B cell (primary cell): ENCODE results near the gene HTR3A. TPM values are rescaled to one million over a fixed set of nuclear protein-coding genes. Genes with fewer than 3 reads are reported as not detected.

Experiments used
- ATAC-seq: fragments of 200-7000 bp; cut with Tn5 transposase; one replicate; pipeline ENCODE4 v1.10.0; 2021; ENCODE audit warnings: low read depth, mild to moderate bottlenecking, moderate number of reproducible peaks, moderate library complexity
- CTCF ChIA-PET: fragments of 350-600 bp; sonication (Branson Sonifier 250); formaldehyde crosslinking; loops from one replicate; lab custom pipeline; 2021; ENCODE audit warnings: antibody characterized with exemption, inconsistent platforms; lab: Charles Lee
- POLR2A ChIA-PET: fragments of 350-600 bp; sonication (Branson Sonifier 250); formaldehyde crosslinking; loops from one replicate; lab custom pipeline; 2021; ENCODE audit warnings: antibody characterized with exemption; lab: Charles Lee
- DNase-seq: peaks from one replicate; pipeline ENCODE4 v3.0.0; 2013
- H2AFZ ChIP-seq: 2 replicates; pipeline ENCODE4 v1.6.1; 2012; ENCODE audit warnings: mild to moderate bottlenecking, low read depth, low read length; ENCODE audit not compliant: insufficient read depth, poor library complexity, severe bottlenecking
- H3K27ac ChIP-seq, 2 donors: 1 replicate in 1 of 2; 2 replicates in 1 of 2; pipeline ENCODE4 v1.5.1; 2012 to 2013; ENCODE audit warnings: low read length in 2 of 2, mild to moderate bottlenecking in 2 of 2, moderate library complexity in 1 of 2
- H3K27me3 ChIP-seq, 4 experiments: fragments of 200-600 bp in 1 of 4; sonication (generic) in 1 of 4; replicated peaks in 1 of 4; 1 replicate in 2 of 4; 2 replicates in 2 of 4; pipeline versions ENCODE4 v1.6.1 to v1.7.0; 2013 to 2016; ENCODE audit warnings: low read length in 3 of 4, mild to moderate bottlenecking in 2 of 4, mixed read lengths in 1 of 4, moderate library complexity in 1 of 4; ENCODE audit not compliant: insufficient read depth in 4 of 4, control insufficient read depth in 3 of 4; ENCODE audit errors: control extremely low read depth in 1 of 4
- H3K36me3 ChIP-seq, 2 experiments: replicated peaks in 1 of 2; 1 replicate in 1 of 2; 2 replicates in 1 of 2; pipeline versions ENCODE4 v1.6.1 to v1.7.1; 2013; ENCODE audit warnings: low read length in 1 of 2; ENCODE audit not compliant: insufficient read depth in 2 of 2, control insufficient read depth in 1 of 2; ENCODE audit errors: control extremely low read depth in 1 of 2, extremely low read depth in 1 of 2
- H3K4me1 ChIP-seq, 2 donors: fragments of 200-600 bp in 1 of 2; sonication (generic) in 1 of 2; 1 replicate in 1 of 2; 2 replicates in 1 of 2; pipeline versions ENCODE4 v1.5.1 to v1.6.1; 2013 to 2017; ENCODE audit warnings: low read length in 2 of 2; ENCODE audit not compliant: control insufficient read depth in 2 of 2, insufficient read depth in 2 of 2
- H3K4me2 ChIP-seq: replicated peaks from 2 replicates; pipeline ENCODE3; 2012; ENCODE audit warnings: mild to moderate bottlenecking, low read depth, low read length; ENCODE audit not compliant: poor library complexity, severe bottlenecking
- H3K4me3 ChIP-seq, 5 experiments: fragments of 200-600 bp in 1 of 5; sonication (generic) in 1 of 5; 1 replicate in 3 of 5; 2 replicates in 2 of 5; pipeline versions ENCODE4 v1.5.1 to v1.7.0; 2011 to 2016; ENCODE audit warnings: low read length in 4 of 5, mild to moderate bottlenecking in 4 of 5, low read depth in 2 of 5, control low read depth in 1 of 5, moderate library complexity in 1 of 5; ENCODE audit not compliant: insufficient read depth in 1 of 5; ENCODE audit errors: control extremely low read depth in 1 of 5, extremely low read depth in 1 of 5
- H3K79me2 ChIP-seq: fragments of 200-600 bp; sonication (generic); one replicate; pipeline ENCODE4 v1.6.0; 2016; ENCODE audit warnings: low read length; ENCODE audit not compliant: control insufficient read depth, insufficient read depth
- H3K9ac ChIP-seq: fragments of 200-600 bp; sonication (generic); 2 replicates; pipeline ENCODE4 v1.6.1; 2017; ENCODE audit warnings: mild to moderate bottlenecking, low read length, moderate library complexity
- H3K9me3 ChIP-seq, 3 donors: one replicate each; pipeline versions ENCODE4 v1.6.1 to v1.7.1; 2013; ENCODE audit warnings: low read length in 2 of 3; ENCODE audit not compliant: control insufficient read depth in 2 of 3, insufficient read depth in 1 of 3; ENCODE audit errors: control extremely low read depth in 1 of 3
- H4K20me1 ChIP-seq: 2 replicates; pipeline ENCODE4 v1.6.0; 2012; ENCODE audit warnings: mild to moderate bottlenecking, low read length; ENCODE audit not compliant: insufficient read depth, control insufficient read depth, poor library complexity, severe bottlenecking
- H3K27ac Mint-ChIP-seq: one replicate; pipeline ENCODE4 v1.8.0; 2021; ENCODE audit warnings: mixed read lengths
- H3K27me3 Mint-ChIP-seq: one replicate; pipeline ENCODE4 v1.8.0; 2021; ENCODE audit warnings: mixed read lengths
- H3K4me1 Mint-ChIP-seq: one replicate; pipeline ENCODE4 v1.8.0; 2021; ENCODE audit warnings: mixed read lengths
- H3K4me3 Mint-ChIP-seq: one replicate; pipeline ENCODE4 v1.8.0; 2021; ENCODE audit warnings: mixed read lengths
- H3K9me3 Mint-ChIP-seq: one replicate; pipeline ENCODE4 v1.8.0; 2022; ENCODE audit warnings: mixed read lengths; ENCODE audit not compliant: insufficient read depth
- CTCF ChIP-seq: fragments of 200-600 bp; IDR thresholded peaks from one replicate; pipeline ENCODE4 v1.8.0; 2022; ENCODE audit warnings: antibody characterized with exemption, mild to moderate bottlenecking
- EZH2 ChIP-seq: IDR thresholded peaks from 2 replicates; pipeline ENCODE4 v1.6.1; 2012; ENCODE audit warnings: borderline replicate concordance, low read depth, mild to moderate bottlenecking, moderate library complexity, low read length; ENCODE audit not compliant: insufficient read depth, poor library complexity, severe bottlenecking
- WGBS: methylation state at CpG from one replicate; pipeline ENCODE4 v1.1.5; 2013; ENCODE audit warnings: missing lambda C conversion rate; ENCODE audit not compliant: insufficient coverage; 5-methylcytosine and 5-hydroxymethylcytosine counted together
- intact Hi-C: fragments of 100-400 bp; cut with micrococcal nuclease; formaldehyde crosslinking; loops from one replicate; pipeline ENCODE4 v1.10.0; 2022
- polyA plus RNA-seq: library from polyadenylated mRNA; depleted of rRNA; stranded (reverse); fragments of >200 nt; gene quantifications from 2 replicates; pipeline ENCODE4 v1.2.3, GENCODE V29; 2012
- total RNA-seq, 2 donors: library from RNA; stranded (reverse); fragments of 120-200 nt in 1 of 2; gene quantifications; 1 replicate in 1 of 2; 2 replicates in 1 of 2; pipeline versions ENCODE4 v1.2.3 to v1.2.4, GENCODE V29; 2013 to 2022

The HTR3A gene
- total and polyA plus RNA-seq, 2 donors (not counting 1 experiment from before 2014, with no cell fraction given): 8.1 to 16.1 TPM

- H4K20me1 ChIP-seq: no peaks in the 10 kb centered on the region
- H2AFZ ChIP-seq: no peak overlapping the region
- H3K9ac ChIP-seq: no peak overlapping the region
- POLR2A ChIA-PET: no interaction called here
- peaks cover 0 to 2% of the 10 kb centered on the region in 2 experiments for H3K36me3 ChIP-seq
- no peak for TF ChIP-seq EZH2
- no peak for TF ChIP-seq CTCF
- CTCF ChIA-PET: interaction anchor here (1.9 to 4.8 kb wide), 3 partner anchors 11 to 279 kb away, joined by 6 to 30 read pairs (median 19); no protein-coding TSS in a partner anchor
- Mint-ChIP-seq H3K27me3 (no peaks in the 10 kb centered on the region), H3K4me1 (peaks cover 48% of the 10 kb centered on the region), H3K4me3 (peak overlapping the region; percentile 17), H3K27ac (no peak overlapping the region), H3K9me3 (no peaks in the 10 kb centered on the region)
- H3K4me3 ChIP-seq: no peak overlapping the region
- DNase-seq (no peak), ATAC-seq (no peak)
- H3K4me2 ChIP-seq: no peak overlapping the region
- H3K79me2 ChIP-seq: no peaks in the 10 kb centered on the region
- H3K4me1 ChIP-seq: peaks cover 42 to 51% of the 10 kb centered on the region in 2 donors
- no peak overlapping the region for H3K27ac ChIP-seq
- intact Hi-C loops: no loop called here
- no peaks in the 10 kb centered on the region for H3K27me3 ChIP-seq
- no peaks in the 10 kb centered on the region for H3K9me3 ChIP-seq
Observed at GRCh38 chr11:113982306-113982705, 7.4 kb downstream of the HTR3A start.

GRCh38 chr11:113984781-113985180, 9.9 kb downstream of the HTR3A start:
- Histone ChIP-seq H3K27me3 (no peaks in the 10 kb centered on the region), H3K9me3 (no peaks in the 10 kb centered on the region), H3K27ac (no peak overlapping the region), H4K20me1 (no peaks in the 10 kb centered on the region), H3K9ac (no peak overlapping the region), H3K36me3 (peaks cover 0 to 4% of the 10 kb centered on the region in 2 experiments), H3K79me2 (no peaks in the 10 kb centered on the region), H3K4me3 (no peak overlapping the region), H3K4me2 (no peak overlapping the region), H3K4me1 (peaks cover 18 to 26% of the 10 kb centered on the region in 2 donors), H2AFZ (no peak overlapping the region)
- ChIA-PET POLR2A (no interaction called here), CTCF (interaction anchor here (0.6 to 4.8 kb wide), 3 partner anchors 9 to 1754 kb away, joined by 5 to 30 read pairs (median 8); no protein-coding TSS in a partner anchor)
- TF ChIP-seq EZH2 (no peak), CTCF (no peak)
- Mint-ChIP-seq H3K9me3 (no peaks in the 10 kb centered on the region), H3K27ac (no peak overlapping the region), H3K4me3 (no peak overlapping the region), H3K4me1 (peaks cover 26% of the 10 kb centered on the region), H3K27me3 (no peaks in the 10 kb centered on the region)
- ATAC-seq: peak; percentile 35
- 42% methylated on average over 2 of the region's 6 CpGs for WGBS
- intact Hi-C loops: no loop called here
- peak; percentile 25 for DNase-seq
